Gastrocnemius medialis (tissue), 4 donors: ENCODE results near the gene ISG20. TPM values are rescaled to one million over a fixed set of nuclear protein-coding genes. Genes with fewer than 3 reads are reported as not detected.
A peak's percentile ranks its signal among the peaks of the same experiment; 100 is the strongest.

Experiments used
- ATAC-seq, 2 donors: fragments of 150-250 bp; one replicate each; pipeline ENCODE4 v1.9.1; 2016
- DNase-seq, 2 donors: peaks; one replicate each; pipeline ENCODE4 v3.0.0-alpha.2; 2019
- H3K27ac ChIP-seq, 4 donors: fragments of 200-600 bp; sonication (generic); 1 replicate in 1 of 4; 2 replicates in 3 of 4; pipeline ENCODE4 v1.5.1; 2016 to 2018; ENCODE audit warnings: mild to moderate bottlenecking in 2 of 4, moderate library complexity in 1 of 4
- H3K27me3 ChIP-seq, 3 donors: fragments of 200-600 bp; sonication (generic) in 2 of 3; 1 replicate in 1 of 3; 2 replicates in 2 of 3; pipeline versions ENCODE4 v1.5.1 to v1.6.0; 2016 to 2019; ENCODE audit warnings: mild to moderate bottlenecking in 1 of 3, moderate library complexity in 1 of 3
- H3K36me3 ChIP-seq, 2 donors: fragments of 200-600 bp; sonication (generic) in 1 of 2; one replicate each; pipeline ENCODE4 v1.5.1; 2017 to 2018
- H3K4me1 ChIP-seq, 2 donors: fragments of 200-600 bp; sonication (generic) in 1 of 2; one replicate each; pipeline ENCODE4 v1.5.1; 2016 to 2017; ENCODE audit warnings: mild to moderate bottlenecking in 2 of 2
- H3K4me3 ChIP-seq, 4 donors: fragments of 200-600 bp; sonication (generic) in 3 of 4; 1 replicate in 1 of 4; 2 replicates in 3 of 4; pipeline ENCODE4 v1.5.1; 2016 to 2019; ENCODE audit warnings: mild to moderate bottlenecking in 2 of 4
- H3K9me3 ChIP-seq, 3 donors: fragments of 200-600 bp; sonication (generic) in 2 of 3; 1 replicate in 1 of 3; 2 replicates in 2 of 3; pipeline ENCODE4 v1.5.1; 2016 to 2019
- CTCF ChIP-seq, 5 experiments: fragments of 450-650 bp in 3 of 5; fragments of 200-600 bp in 2 of 5; sonication (generic) in 2 of 5; IDR thresholded peaks in 4 of 5; conservative IDR thresholded peaks in 1 of 5; 1 replicate in 4 of 5; 2 replicates in 1 of 5; pipeline ENCODE4 v1.5.1; 2016 to 2019; ENCODE audit warnings: antibody characterized with exemption in 5 of 5, mild to moderate bottlenecking in 3 of 5, moderate library complexity in 3 of 5
- POLR2A ChIP-seq, 2 donors: fragments of 450-650 bp; IDR thresholded peaks; one replicate each; pipeline ENCODE4 v1.6.1; 2017; ENCODE audit warnings: antibody characterized with exemption in 2 of 2, mild to moderate bottlenecking in 2 of 2, moderate library complexity in 2 of 2
- in situ Hi-C, 4 donors: fragments of 200-750 bp; cut with MboI; loops; one replicate each; pipeline versions ENCODE4 v1.15.0 to v1.8.0; 2017; ENCODE audit warnings: low sequenced_read_pairs in 4 of 4
- intact Hi-C: fragments of 100-400 bp; cut with DNase I; formaldehyde crosslinking; loops from one replicate; pipeline ENCODE4 v1.15.1; 2023; ENCODE audit warnings: low total_unique reads
- total RNA-seq, 4 donors: library from RNA; depleted of rRNA; stranded (reverse); fragments of >200 nt; gene quantifications; one replicate each; pipeline versions ENCODE4 v1.1.0 to v1.2.3, GENCODE V29; 2016

Gene ISG20
- total RNA-seq, 4 donors from 2014 or later = 1.2 to 9.2 (median 1.6) TPM

GRCh38 chr15:88647351-88648105, 8.7 kb downstream of the ISG20 start:
- in situ Hi-C loops = no loop called here

DNA sequence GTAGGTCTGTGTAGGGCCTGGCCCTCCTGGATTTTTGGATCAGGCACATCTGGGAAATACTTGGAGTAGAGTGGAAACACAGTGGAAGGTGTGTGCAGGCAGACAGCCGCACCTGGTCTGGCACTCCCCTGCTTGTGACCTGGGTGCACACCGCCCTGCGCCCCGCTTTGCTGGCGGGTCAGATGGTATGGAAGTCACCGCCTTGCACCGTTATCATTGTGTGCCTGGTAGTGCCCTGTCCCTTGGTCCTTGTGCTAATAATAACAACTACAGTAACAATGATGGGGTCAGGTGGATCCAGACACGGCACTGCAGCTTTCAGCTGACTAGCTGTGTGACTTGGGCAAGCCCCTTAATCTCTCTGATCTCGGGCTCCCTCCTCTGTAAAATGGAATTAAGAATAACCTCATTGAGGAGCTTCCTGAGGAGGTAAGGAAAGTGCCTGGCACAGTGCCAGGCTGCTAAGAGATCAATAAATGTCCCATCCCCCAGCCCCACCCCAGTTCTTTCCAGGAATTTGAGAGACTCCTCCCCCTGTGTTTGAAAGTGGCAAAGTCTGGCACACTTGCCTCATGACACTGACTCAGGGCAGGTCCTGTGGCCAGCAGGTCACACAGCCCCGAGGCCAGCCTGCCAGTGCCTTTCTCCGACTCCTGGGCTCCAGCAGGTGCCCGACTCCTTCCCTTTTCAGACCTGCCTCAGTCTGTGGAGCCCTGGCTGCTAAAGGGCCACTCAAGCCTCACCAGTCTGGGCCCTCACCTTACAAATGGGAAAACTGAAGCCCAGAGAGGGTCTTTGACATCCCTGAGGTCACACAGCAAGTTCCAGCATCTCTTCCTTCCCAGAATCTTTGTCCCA, 9.8 kb downstream of the ISG20 start:
- no peaks in the 10 kb centered on the region for H3K4me1 ChIP-seq
- H3K36me3 ChIP-seq = no peaks in the 10 kb centered on the region
- H3K27ac ChIP-seq = peak overlapping the region; percentile 53 to 76 (median 62)
- in situ Hi-C loops (no loop called here), intact Hi-C loops (no loop called here)
- DNase-seq (no peak), ATAC-seq (no peak)
- TF ChIP-seq CTCF (IDR thresholded peaks at IDR 0.05 in 4 of 5, conservative IDR thresholded peaks at IDR 0.05 in 1 of 5) (no peak), POLR2A (IDR thresholded peaks at IDR 0.05) (no peak)
- H3K4me3 ChIP-seq = no peak overlapping the region
- no peaks in the 10 kb centered on the region for H3K27me3 ChIP-seq
- no peaks in the 10 kb centered on the region for H3K9me3 ChIP-seq

More at GRCh38 chr15:88647351-88648105, 8.7 kb downstream of the ISG20 start:
- peak overlapping the region in 1 of 4 donors; percentile 76 for H3K27ac ChIP-seq
- H3K4me3 ChIP-seq = no peak overlapping the region
- no peaks in the 10 kb centered on the region for H3K27me3 ChIP-seq
- H3K9me3 ChIP-seq = no peaks in the 10 kb centered on the region
- ATAC-seq (no peak), DNase-seq (no peak)
- intact Hi-C loops = no loop called here
- H3K4me1 ChIP-seq = no peaks in the 10 kb centered on the region
- TF ChIP-seq POLR2A (IDR thresholded peaks at IDR 0.05) (no peak), CTCF (IDR thresholded peaks at IDR 0.05 in 4 of 5, conservative IDR thresholded peaks at IDR 0.05 in 1 of 5) (no peak)
- no peaks in the 10 kb centered on the region for H3K36me3 ChIP-seq

DNA sequence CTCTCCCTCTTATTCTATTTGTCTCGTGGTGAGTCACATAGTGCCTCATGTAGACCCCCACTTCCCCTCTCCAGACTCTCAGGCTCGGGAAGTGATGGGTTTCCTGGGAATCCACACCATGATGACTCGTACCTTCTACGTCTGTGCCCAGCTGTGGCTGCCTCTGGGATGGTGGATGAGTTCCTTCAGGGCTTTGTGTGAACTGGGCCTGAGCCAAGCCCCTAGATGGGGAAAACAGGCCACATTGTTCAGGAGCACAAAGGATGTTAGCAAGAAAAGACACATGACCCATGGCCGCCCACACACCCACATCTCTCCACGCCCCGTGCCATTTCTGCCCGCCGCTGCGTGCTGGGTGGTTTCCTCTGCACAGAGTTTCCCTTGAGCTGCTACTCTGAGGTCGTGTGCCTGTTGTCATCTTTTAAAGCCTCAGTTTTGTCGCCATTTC, 10.5 kb downstream of the ISG20 start:
- ATAC-seq (peak; percentile 66 to 67), DNase-seq (no peak)
- H3K36me3 ChIP-seq = no peaks in the 10 kb centered on the region
- no peaks in the 10 kb centered on the region for H3K4me1 ChIP-seq
- no peaks in the 10 kb centered on the region for H3K27me3 ChIP-seq
- TF ChIP-seq POLR2A (IDR thresholded peaks at IDR 0.05) (no peak), CTCF (IDR thresholded peaks at IDR 0.05 in 4 of 5, conservative IDR thresholded peaks at IDR 0.05 in 1 of 5) (no peak)
- no peaks in the 10 kb centered on the region for H3K9me3 ChIP-seq
- peak overlapping the region; percentile 53 to 76 (median 62) for H3K27ac ChIP-seq
- in situ Hi-C loops = no loop called here
- no peak overlapping the region for H3K4me3 ChIP-seq
- intact Hi-C loops = no loop called here

DNA sequence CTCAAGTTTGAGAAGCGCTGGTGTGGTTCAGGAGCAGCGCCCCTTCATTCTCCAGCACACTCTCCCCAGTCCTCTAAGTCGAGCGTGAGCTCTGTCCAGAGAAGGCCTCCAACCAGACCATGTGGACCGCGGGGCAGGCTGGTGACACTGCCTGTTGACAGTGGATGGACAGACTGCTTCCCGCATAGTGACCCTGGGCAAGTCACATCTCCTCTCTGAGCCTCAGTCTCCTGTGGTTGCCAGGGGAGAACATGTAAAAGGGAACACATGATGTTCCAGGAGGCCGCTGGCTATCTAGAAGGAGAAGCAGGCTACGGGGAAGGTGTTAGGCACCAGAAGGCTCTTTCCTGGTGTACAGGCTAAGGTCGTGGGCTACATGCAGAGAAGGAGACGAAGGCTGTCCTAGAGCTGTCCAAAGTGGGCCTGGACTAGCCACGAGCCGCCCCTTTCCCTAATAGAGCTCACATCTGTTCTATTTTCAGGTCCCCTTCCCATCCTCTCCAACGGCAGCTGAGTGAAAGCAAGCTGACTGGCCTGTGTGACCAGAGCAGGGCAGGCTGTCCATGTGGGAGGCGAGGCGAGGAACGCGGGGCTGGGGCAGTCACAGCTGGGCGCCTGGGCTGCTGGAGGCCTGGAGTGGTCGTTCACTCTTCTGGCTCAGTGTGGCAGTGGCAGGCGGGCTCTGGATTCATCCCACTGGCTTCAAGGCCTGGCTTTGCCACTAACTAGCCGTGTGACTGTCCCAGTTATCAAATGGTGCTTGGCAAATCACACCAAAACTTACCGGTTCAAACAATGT, 11.1 kb downstream of the ISG20 start:
- H3K36me3 ChIP-seq = no peaks in the 10 kb centered on the region
- in situ Hi-C loops = loop anchor here in 2 of 4 donors (25.0 kb wide), 1 partner anchor 187 kb away; no protein-coding TSS in a partner anchor
- H3K4me3 ChIP-seq = no peak overlapping the region
- H3K4me1 ChIP-seq = no peaks in the 10 kb centered on the region
- DNase-seq = no peak
- H3K27ac ChIP-seq = peak overlapping the region; percentile 15 to 76 (median 56)
- intact Hi-C loops = no loop called here
- H3K27me3 ChIP-seq = no peaks in the 10 kb centered on the region
- no peaks in the 10 kb centered on the region for H3K9me3 ChIP-seq
- ATAC-seq = no peak
- TF ChIP-seq POLR2A (IDR thresholded peaks at IDR 0.05) (no peak), CTCF (IDR thresholded peaks at IDR 0.05 in 4 of 5, conservative IDR thresholded peaks at IDR 0.05 in 1 of 5) (no peak)
